IMR-90 (cell line): ENCODE data around the gene PGGT1B. TPM values are rescaled to one million over a fixed set of nuclear protein-coding genes. Genes with fewer than 3 reads are reported as not detected.

Source experiments
- ATAC-seq: fragments of 200-7000 bp; cut with Tn5 transposase; 2 replicates; pipeline ENCODE4 v1.9.1; 2020; ENCODE audit warnings: low read depth, mild to moderate bottlenecking, moderate library complexity
- BruUV-seq: library from RNA; stranded (reverse); fragments of 400-500 nt; replicated peaks from 2 replicates; lab custom pipeline; 2021; lab: Mats Ljungman, UMichigan
- CTCF ChIA-PET: fragments of 300-600 bp; formaldehyde crosslinking; extraction: SDS; loops from one replicate; lab custom pipeline; 2021; ENCODE audit warnings: antibody characterized with exemption; lab: Yijun Ruan, JAX
- POLR2A ChIA-PET: fragments of 300-600 bp; sonication (Branson Sonifier 250); formaldehyde crosslinking; loops from one replicate; lab custom pipeline; 2022; ENCODE audit warnings: antibody characterized with exemption; ENCODE audit not compliant: unreplicated experiment; lab: Charles Lee
- DNase-seq: peaks from one replicate; pipeline ENCODE4 v3.0.0; 2013
- H2AFZ ChIP-seq: replicated peaks from 2 replicates; pipeline ENCODE3; 2013; ENCODE audit warnings: low read length, mild to moderate bottlenecking; ENCODE audit not compliant: poor library complexity
- H2AK5ac ChIP-seq: 2 replicates; pipeline ENCODE4 v1.6.1; 2013; ENCODE audit warnings: low read depth, low read length, inconsistent platforms
- H2AK9ac ChIP-seq: replicated peaks from 2 replicates; pipeline ENCODE3; 2013; ENCODE audit warnings: mild to moderate bottlenecking, low read depth, low read length, moderate library complexity; ENCODE audit not compliant: poor library complexity
- H2BK120ac ChIP-seq: 2 replicates; pipeline ENCODE4 v1.6.1; 2013; ENCODE audit warnings: low read depth, low read length, inconsistent platforms
- H2BK15ac ChIP-seq: 3 replicates; pipeline ENCODE4 v1.6.1; 2013; ENCODE audit warnings: low read depth, low read length, inconsistent platforms
- H2BK20ac ChIP-seq: 2 replicates; pipeline ENCODE4 v1.6.1; 2013; ENCODE audit warnings: low read depth, mild to moderate bottlenecking, inconsistent platforms, low read length, moderate library complexity
- H2BK5ac ChIP-seq: 2 replicates; pipeline ENCODE4 v1.6.1; 2013; ENCODE audit warnings: mild to moderate bottlenecking, low read depth, low read length, inconsistent platforms; ENCODE audit not compliant: poor library complexity, severe bottlenecking
- H3K14ac ChIP-seq: replicated peaks from 2 replicates; pipeline ENCODE4 v1.6.1; 2013; ENCODE audit warnings: low read depth, low read length, inconsistent platforms
- H3K18ac ChIP-seq: 2 replicates; pipeline ENCODE4 v1.6.1; 2013; ENCODE audit warnings: low read depth, low read length, control low read depth
- H3K23ac ChIP-seq: 2 replicates; pipeline ENCODE4 v1.6.1; 2013; ENCODE audit warnings: low read depth, low read length, inconsistent platforms
- H3K27ac ChIP-seq: 2 replicates; pipeline ENCODE4 v1.5.1; 2013; ENCODE audit warnings: mild to moderate bottlenecking, control low read depth, low read length; ENCODE audit not compliant: insufficient read depth
- H3K27me3 ChIP-seq: 2 replicates; pipeline ENCODE4 v1.6.1; 2013; ENCODE audit warnings: low read length; ENCODE audit not compliant: control insufficient read depth, insufficient read depth
- H3K36me3 ChIP-seq: 2 replicates; pipeline ENCODE4 v1.6.1; 2013; ENCODE audit warnings: low read length, mixed read lengths; ENCODE audit not compliant: control insufficient read depth, insufficient read depth
- H3K4ac ChIP-seq: 2 replicates; pipeline ENCODE4 v1.6.1; 2013; ENCODE audit warnings: low read depth, low read length, inconsistent platforms
- H3K4me1 ChIP-seq: 2 replicates; pipeline ENCODE4 v1.6.1; 2013; ENCODE audit warnings: low read length, mixed read lengths; ENCODE audit not compliant: control insufficient read depth, insufficient read depth
- H3K4me2 ChIP-seq: 2 replicates; pipeline ENCODE4 v1.6.1; 2013; ENCODE audit warnings: low read depth, mild to moderate bottlenecking, control low read depth, low read length, moderate library complexity
- H3K4me3 ChIP-seq: 2 replicates; pipeline ENCODE4 v1.5.1; 2013; ENCODE audit warnings: low read depth, mild to moderate bottlenecking, control low read depth, low read length, moderate library complexity; ENCODE audit not compliant: insufficient read depth
- H3K56ac ChIP-seq: 2 replicates; pipeline ENCODE4 v1.6.1; 2013; ENCODE audit warnings: low read length, inconsistent platforms; ENCODE audit not compliant: insufficient read depth; ENCODE audit errors: extremely low read depth
- H3K79me1 ChIP-seq, 2 experiments: 2 replicates each; pipeline ENCODE4 v1.6.1; 2013; ENCODE audit warnings: low read length in 2 of 2, inconsistent platforms in 1 of 2, low read depth in 1 of 2
- H3K9ac ChIP-seq: 2 replicates; pipeline ENCODE4 v1.6.1; 2013; ENCODE audit warnings: low read depth, low read length, control low read depth
- H3K9me1 ChIP-seq: 2 replicates; pipeline ENCODE4 v1.6.1; 2013; ENCODE audit warnings: low read length, inconsistent platforms; ENCODE audit not compliant: insufficient read depth
- H3K9me3 ChIP-seq: 2 replicates; pipeline ENCODE4 v1.6.1; 2013; ENCODE audit warnings: low read length; ENCODE audit not compliant: control insufficient read depth, insufficient read depth
- H4K20me1 ChIP-seq: 2 replicates; pipeline ENCODE4 v1.6.1; 2013; ENCODE audit warnings: low read length, inconsistent platforms; ENCODE audit not compliant: insufficient read depth
- H4K5ac ChIP-seq: 2 replicates; pipeline ENCODE4 v1.6.1; 2013; ENCODE audit warnings: mild to moderate bottlenecking, low read depth, low read length, control low read depth
- H4K8ac ChIP-seq, 2 experiments: 2 replicates each; pipeline ENCODE4 v1.6.1; 2013; ENCODE audit warnings: low read depth in 2 of 2, low read length in 2 of 2, control low read depth in 1 of 2, inconsistent platforms in 1 of 2
- H4K91ac ChIP-seq: 2 replicates; pipeline ENCODE4 v1.6.1; 2013; ENCODE audit warnings: low read depth, low read length, inconsistent platforms; ENCODE audit not compliant: insufficient read depth
- CEBPB ChIP-seq: IDR thresholded peaks from 2 replicates; pipeline ENCODE4 v1.6.1; 2012; ENCODE audit warnings: low read depth, low read length, improper control_type of control experiment
- CTCF ChIP-seq: conservative IDR thresholded peaks from 2 replicates; pipeline ENCODE4 v1.5.1; 2012; ENCODE audit warnings: mild to moderate bottlenecking, low read depth, low read length, improper control_type of control experiment
- ELK1 ChIP-seq: fragments of 150-350 bp; IDR thresholded peaks from 2 replicates; pipeline ENCODE4 v1.6.1; 2016; ENCODE audit warnings: low read depth, mild to moderate bottlenecking, low read length, moderate library complexity, borderline replicate concordance
- FOS ChIP-seq: fragments of 150-350 bp; IDR thresholded peaks from 2 replicates; pipeline ENCODE4 v1.6.1; 2016; ENCODE audit warnings: low read depth, low read length
- NFE2L2 ChIP-seq: fragments of 150-350 bp; IDR thresholded peaks from 2 replicates; pipeline ENCODE4 v1.6.1; 2016; ENCODE audit warnings: low read depth, mild to moderate bottlenecking, low read length
- POLR2A ChIP-seq: IDR thresholded peaks from 2 replicates; pipeline ENCODE4 v1.6.1; 2012; ENCODE audit warnings: mild to moderate bottlenecking, low read depth, low read length
- RAD21 ChIP-seq: IDR thresholded peaks from 2 replicates; pipeline ENCODE4 v1.6.1; 2012; ENCODE audit warnings: low read length, improper control_type of control experiment
- RCOR1 ChIP-seq: IDR thresholded peaks from 2 replicates; pipeline ENCODE4 v1.6.1; 2012; ENCODE audit warnings: mild to moderate bottlenecking, low read length, improper control_type of control experiment; ENCODE audit not compliant: insufficient replicate concordance
- RFX5 ChIP-seq: IDR thresholded peaks from 2 replicates; pipeline ENCODE4 v1.8.0; 2012; ENCODE audit warnings: low read depth, mild to moderate bottlenecking, low read length, moderate library complexity
- SMC3 ChIP-seq: fragments of 150-350 bp; IDR thresholded peaks from 2 replicates; pipeline ENCODE4 v1.6.1; 2016; ENCODE audit warnings: low read depth, mild to moderate bottlenecking, antibody characterized with exemption, low read length, moderate library complexity
- dilution Hi-C: fragments of 300-500 bp; cut with HindIII; formaldehyde crosslinking; loops from one replicate; pipeline ENCODE4 v1.14.3; 2018; ENCODE audit warnings: low sequenced_read_pairs; ENCODE audit not compliant: unreplicated experiment
- in situ Hi-C: fragments of 300-500 bp; cut with MboI; formaldehyde crosslinking; loops from 3 replicates; pipeline ENCODE4 v1.14.3; 2019; ENCODE audit warnings: low sequenced_read_pairs, inconsistent platforms, mixed read lengths
- intact Hi-C: fragments of 100-400 bp; cut with micrococcal nuclease; formaldehyde crosslinking; loops from 2 replicates; pipeline ENCODE4 v1.10.0; 2022
- polyA plus RNA-seq, 3 experiments: library from polyadenylated mRNA; depleted of rRNA; stranded (reverse); fragments of >200 nt; gene quantifications; 2 replicates each; pipeline ENCODE4 v1.2.3, GENCODE V29; 2012; ENCODE audit warnings: low replicate concordance in 1 of 3
- total RNA-seq: library from RNA; depleted of rRNA; stranded (reverse); fragments of >200 nt; gene quantifications from 2 replicates; pipeline ENCODE4 v1.2.3, GENCODE V29; 2012

The PGGT1B gene
- total and polyA plus RNA-seq, 2 of the 4 experiments (the other 2 are of a cell fraction): 2.1 to 19.2 TPM

GRCh38 chr5:115181757-115182156, 80.9 kb downstream of the PGGT1B start:
- Histone ChIP-seq H3K4ac (no peak overlapping the region), H4K20me1 (peaks cover 3% of the 10 kb centered on the region; the same call in 1 of the 2 replicates), H2BK120ac (no peak overlapping the region), H2AFZ (no peak overlapping the region), H3K9me3 (peaks cover 13% of the 10 kb centered on the region), H2AK9ac (no peak overlapping the region), H3K79me1 (no peaks in the 10 kb centered on the region), H3K56ac (no peak overlapping the region), H3K4me3 (no peak overlapping the region), H2BK20ac (no peak overlapping the region), H3K27ac (no peak overlapping the region), H3K27me3 (peaks cover 62% of the 10 kb centered on the region), H3K14ac (no peak overlapping the region), H3K36me3 (no peaks in the 10 kb centered on the region), H3K9ac (no peak overlapping the region), H4K5ac (no peak overlapping the region), H3K4me1 (peaks cover 2% of the 10 kb centered on the region; the same call in 1 of the 2 replicates), H3K23ac (no peak overlapping the region), H2BK5ac (no peak overlapping the region), H3K18ac (no peak overlapping the region), H2AK5ac (no peak overlapping the region), H4K91ac (no peak overlapping the region), H2BK15ac (no peak overlapping the region), H4K8ac (no peak overlapping the region), H3K9me1 (no peaks in the 10 kb centered on the region), H3K4me2 (no peak overlapping the region)
- TF ChIP-seq NFE2L2 (no peak), CTCF (no peak), SMC3 (no peak), POLR2A (no peak), ELK1 (no peak), CEBPB (no peak), RAD21 (no peak), FOS (no peak), RCOR1 (no peak), RFX5 (no peak)
- DNase-seq: no peak
- no TSS peak for BruUV-seq
- dilution Hi-C loops (no loop called here), intact Hi-C loops (no loop called here), in situ Hi-C loops (no loop called here)
- no peak for ATAC-seq
- CTCF ChIA-PET: interaction anchor here (0.8 kb wide), 1 partner anchor 70 kb away, joined by 3 read pairs; no protein-coding TSS in a partner anchor
- POLR2A ChIA-PET: no interaction called here
